ENCODE measurements around the gene KCTD1.

KCTD1 gene

DNA sequence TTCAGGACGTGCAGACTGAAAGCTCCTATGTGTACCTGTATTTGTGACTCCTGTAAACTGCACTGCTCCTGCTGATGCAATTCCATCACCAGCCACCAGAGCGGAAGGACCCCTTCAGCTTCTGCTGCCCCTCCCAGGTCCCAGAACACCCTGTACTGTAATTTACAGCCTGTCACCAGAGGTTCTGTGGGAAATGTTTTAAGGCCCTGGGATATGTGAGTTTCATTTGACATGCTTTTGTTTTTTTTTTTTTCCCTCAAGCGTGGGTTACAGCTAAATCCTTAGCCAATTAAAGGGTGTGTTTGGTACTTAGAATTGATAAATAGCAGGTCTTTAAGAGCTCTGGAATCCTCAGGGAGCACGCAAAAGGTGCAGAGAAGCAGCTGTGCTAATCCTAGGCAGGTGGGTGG, 79.4 kb downstream of the KCTD1 start:
- Histone ChIP-seq H3K27me3 (ENCODE audit: insufficient read depth, low read length, poor library complexity) (no peaks in the 10 kb centered on the region), H3K4me3 (ENCODE audit: low read depth in 1 of 2, low read length in 2 of 2) (no peak overlapping the region), H4K20me1 (ENCODE audit: insufficient read depth, low read length) (no peaks in the 10 kb centered on the region), H3K9ac (ENCODE audit: low read depth, low read length) (no peak overlapping the region), H3K79me2 (ENCODE audit: insufficient read depth, low read length) (no peaks in the 10 kb centered on the region), H3K9me3 (ENCODE audit: insufficient read depth, low read length, severe bottlenecking) (no peaks in the 10 kb centered on the region), H3K27ac (ENCODE audit: low read length) (no peak overlapping the region), H3K4me1 (ENCODE audit: insufficient read depth, low read length) (no peaks in the 10 kb centered on the region), H3K36me3 (ENCODE audit: insufficient read depth, low read length) (peaks cover 21% of the 10 kb centered on the region), H3K4me2 (ENCODE audit: insufficient read depth, low read length) (no peak overlapping the region), H2AFZ (ENCODE audit: low read depth, low read length) (no peak overlapping the region)
- DNase-seq, result peak; percentile 55
- TF ChIP-seq EZH2 (IDR thresholded peaks at IDR 0.05; ENCODE audit: borderline replicate concordance, low read depth, low read length, severe bottlenecking), result no peak
- TF ChIP-seq, protein P1, sequence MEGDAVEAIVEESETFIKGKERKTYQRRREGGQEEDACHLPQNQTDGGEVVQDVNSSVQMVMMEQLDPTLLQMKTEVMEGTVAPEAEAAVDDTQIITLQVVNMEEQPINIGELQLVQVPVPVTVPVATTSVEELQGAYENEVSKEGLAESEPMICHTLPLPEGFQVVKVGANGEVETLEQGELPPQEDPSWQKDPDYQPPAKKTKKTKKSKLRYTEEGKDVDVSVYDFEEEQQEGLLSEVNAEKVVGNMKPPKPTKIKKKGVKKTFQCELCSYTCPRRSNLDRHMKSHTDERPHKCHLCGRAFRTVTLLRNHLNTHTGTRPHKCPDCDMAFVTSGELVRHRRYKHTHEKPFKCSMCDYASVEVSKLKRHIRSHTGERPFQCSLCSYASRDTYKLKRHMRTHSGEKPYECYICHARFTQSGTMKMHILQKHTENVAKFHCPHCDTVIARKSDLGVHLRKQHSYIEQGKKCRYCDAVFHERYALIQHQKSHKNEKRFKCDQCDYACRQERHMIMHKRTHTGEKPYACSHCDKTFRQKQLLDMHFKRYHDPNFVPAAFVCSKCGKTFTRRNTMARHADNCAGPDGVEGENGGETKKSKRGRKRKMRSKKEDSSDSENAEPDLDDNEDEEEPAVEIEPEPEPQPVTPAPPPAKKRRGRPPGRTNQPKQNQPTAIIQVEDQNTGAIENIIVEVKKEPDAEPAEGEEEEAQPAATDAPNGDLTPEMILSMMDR (IDR thresholded peaks at IDR 0.05; ENCODE audit: borderline replicate concordance, extremely low read depth, low read length, poor library complexity, severe bottlenecking), result peak; percentile 71
- peak; percentile 92 for ATAC-seq (ENCODE audit: insufficient read depth, low read depth)

DNA sequence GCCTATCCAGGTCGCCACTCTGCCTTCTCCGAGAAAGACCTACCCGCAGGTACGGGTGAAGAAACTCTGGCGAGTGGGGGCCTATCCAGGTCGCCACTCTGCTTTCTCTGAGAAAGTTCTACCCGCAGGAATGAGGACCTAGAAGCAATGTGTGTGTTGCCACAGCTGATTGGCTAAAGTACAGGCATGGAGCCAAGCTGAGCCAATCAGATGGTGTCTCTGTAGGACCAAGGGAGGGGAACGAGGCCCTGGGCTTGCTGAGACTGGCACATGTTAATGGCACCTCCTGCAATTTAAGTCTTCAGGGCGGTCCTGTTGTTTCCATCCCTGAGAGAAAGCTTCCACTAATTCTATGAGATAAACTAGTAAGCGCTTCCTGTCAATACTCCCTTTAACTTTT, 82.3 kb downstream of the KCTD1 start:
- H3K27ac ChIP-seq (ENCODE audit: low read length), result no peak overlapping the region
- no peaks in the 10 kb centered on the region for H3K79me2 ChIP-seq (ENCODE audit: insufficient read depth, low read length)
- H3K4me3 ChIP-seq (ENCODE audit: low read depth in 1 of 2, low read length in 2 of 2), result no peak overlapping the region
- no peak for ATAC-seq (ENCODE audit: insufficient read depth, low read depth)
- H4K20me1 ChIP-seq (ENCODE audit: insufficient read depth, low read length), result no peaks in the 10 kb centered on the region
- H2AFZ ChIP-seq (ENCODE audit: low read depth, low read length), result no peak overlapping the region
- H3K36me3 ChIP-seq (ENCODE audit: insufficient read depth, low read length), result peaks cover 17% of the 10 kb centered on the region
- H3K4me2 ChIP-seq (ENCODE audit: insufficient read depth, low read length), result no peak overlapping the region
- no peak overlapping the region for H3K9ac ChIP-seq (ENCODE audit: low read depth, low read length)
- no peaks in the 10 kb centered on the region for H3K27me3 ChIP-seq (ENCODE audit: insufficient read depth, low read length, poor library complexity)
- H3K9me3 ChIP-seq (ENCODE audit: insufficient read depth, low read length, severe bottlenecking), result no peaks in the 10 kb centered on the region
- no peaks in the 10 kb centered on the region for H3K4me1 ChIP-seq (ENCODE audit: insufficient read depth, low read length)
- TF ChIP-seq EZH2 (IDR thresholded peaks at IDR 0.05; ENCODE audit: borderline replicate concordance, low read depth, low read length, severe bottlenecking), result no peak
- TF ChIP-seq, protein P1 (IDR thresholded peaks at IDR 0.05; ENCODE audit: borderline replicate concordance, extremely low read depth, low read length, poor library complexity, severe bottlenecking), result no peak
- no peak for DNase-seq

DNA sequence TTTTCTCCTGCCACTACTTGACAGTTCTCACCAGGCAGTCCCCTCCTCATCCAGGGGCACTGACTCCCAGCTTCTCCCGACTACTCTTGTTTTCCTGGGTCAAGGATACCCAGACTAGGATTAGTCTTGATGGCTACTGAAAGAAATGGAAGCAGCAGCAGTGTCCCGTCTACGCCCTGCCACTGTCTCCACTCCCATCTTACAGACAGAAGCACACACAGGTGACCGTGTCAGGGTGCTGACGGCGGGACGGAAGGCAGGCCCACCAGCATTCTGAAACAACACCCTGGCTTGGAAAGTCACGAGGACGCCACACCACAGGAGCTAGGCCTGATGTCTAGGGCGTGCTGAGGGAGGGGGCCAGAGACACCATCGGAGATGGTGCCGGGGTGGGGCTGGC, 82.9 kb downstream of the KCTD1 start:
- Histone ChIP-seq H3K27me3 (ENCODE audit: insufficient read depth, low read length, poor library complexity) (no peaks in the 10 kb centered on the region), H4K20me1 (ENCODE audit: insufficient read depth, low read length) (no peaks in the 10 kb centered on the region), H3K9ac (ENCODE audit: low read depth, low read length) (no peak overlapping the region), H3K9me3 (ENCODE audit: insufficient read depth, low read length, severe bottlenecking) (no peaks in the 10 kb centered on the region), H3K27ac (ENCODE audit: low read length) (no peak overlapping the region; the same call in 1 of the 2 replicates), H2AFZ (ENCODE audit: low read depth, low read length) (no peak overlapping the region), H3K4me1 (ENCODE audit: insufficient read depth, low read length) (no peaks in the 10 kb centered on the region), H3K79me2 (ENCODE audit: insufficient read depth, low read length) (no peaks in the 10 kb centered on the region), H3K4me2 (ENCODE audit: insufficient read depth, low read length) (no peak overlapping the region), H3K36me3 (ENCODE audit: insufficient read depth, low read length) (peaks cover 19% of the 10 kb centered on the region), H3K4me3 (ENCODE audit: low read depth in 1 of 2, low read length in 2 of 2) (no peak overlapping the region)
- no peak for TF ChIP-seq EZH2 (IDR thresholded peaks at IDR 0.05; ENCODE audit: borderline replicate concordance, low read depth, low read length, severe bottlenecking)
- TF ChIP-seq, protein P1 (IDR thresholded peaks at IDR 0.05; ENCODE audit: borderline replicate concordance, extremely low read depth, low read length, poor library complexity, severe bottlenecking), result no peak
- DNase-seq (no peak), ATAC-seq (ENCODE audit: insufficient read depth, low read depth) (no peak)

Measured in DND-41 (cell line).